CD4-positive, alpha-beta T cell (primary cell): ENCODE results near the gene RTN3. TPM values are rescaled to one million over a fixed set of nuclear protein-coding genes. Genes with fewer than 3 reads are reported as not detected.
"Not testable (repeated sequence)": the region's sequence is repeated elsewhere in the genome, so short reads cannot be mapped to it uniquely, and the experiment has no call there.

Experiments
- ATAC-seq: fragments of 200-7000 bp; cut with Tn5 transposase; one replicate; pipeline ENCODE4 v1.10.0; 2022; ENCODE audit warnings: mild to moderate bottlenecking; ENCODE audit not compliant: poor library complexity
- CTCF ChIA-PET: fragments of 350-600 bp; sonication (Branson Sonifier 250); formaldehyde crosslinking; loops from one replicate; lab custom pipeline; 2021; ENCODE audit warnings: antibody characterized with exemption, inconsistent platforms; lab: Charles Lee
- POLR2A ChIA-PET: fragments of 350-600 bp; sonication (Branson Sonifier 250); formaldehyde crosslinking; loops from one replicate; lab custom pipeline; 2021; ENCODE audit warnings: antibody characterized with exemption, inconsistent platforms; lab: Charles Lee
- DNase-seq, 14 experiments: peaks; one replicate each; pipeline ENCODE4 v3.0.0-alpha.2; 2013 to 2020; ENCODE audit warnings: mixed read lengths in 2 of 14
- H3K27ac ChIP-seq, 2 donors: one replicate each; pipeline versions ENCODE4 v1.5.1 to v1.7.0; 2013; ENCODE audit warnings: low read length in 2 of 2, low read depth in 1 of 2, mild to moderate bottlenecking in 1 of 2
- H3K27me3 ChIP-seq, 2 experiments: 1 replicate in 1 of 2; 2 replicates in 1 of 2; pipeline versions ENCODE4 v1.6.1 to v1.7.0; 2013; ENCODE audit warnings: low read length in 2 of 2, control low read depth in 1 of 2, mild to moderate bottlenecking in 1 of 2, moderate library complexity in 1 of 2; ENCODE audit not compliant: insufficient read depth in 2 of 2, control insufficient read depth in 1 of 2
- H3K36me3 ChIP-seq: one replicate; pipeline ENCODE4 v1.6.1; 2013; ENCODE audit warnings: low read length, control low read depth; ENCODE audit not compliant: insufficient read depth
- H3K4me1 ChIP-seq: one replicate; pipeline ENCODE4 v1.6.1; 2013; ENCODE audit warnings: low read length, control low read depth; ENCODE audit not compliant: insufficient read depth
- H3K4me3 ChIP-seq: one replicate; pipeline ENCODE4 v1.5.1; 2013; ENCODE audit warnings: mild to moderate bottlenecking, low read length, moderate library complexity
- H3K9me3 ChIP-seq, 2 experiments: 1 replicate in 1 of 2; 2 replicates in 1 of 2; pipeline versions ENCODE4 v1.6.1 to v1.7.0; 2013; ENCODE audit warnings: low read length in 2 of 2, mild to moderate bottlenecking in 2 of 2, control low read depth in 1 of 2, moderate library complexity in 1 of 2; ENCODE audit not compliant: control insufficient read depth in 1 of 2, insufficient read depth in 1 of 2
- H3K27ac Mint-ChIP-seq: one replicate; pipeline ENCODE4 v1.8.0; 2020; ENCODE audit warnings: mixed read lengths
- H3K27me3 Mint-ChIP-seq: one replicate; pipeline ENCODE4 v1.8.0; 2021; ENCODE audit warnings: mixed read lengths
- H3K36me3 Mint-ChIP-seq: one replicate; pipeline ENCODE4 v1.8.0; 2021; ENCODE audit warnings: low read depth, mixed read lengths
- H3K4me1 Mint-ChIP-seq: one replicate; pipeline ENCODE4 v1.8.0; 2021; ENCODE audit warnings: low read depth, mixed read lengths
- H3K4me3 Mint-ChIP-seq: one replicate; pipeline ENCODE4 v1.8.0; 2020; ENCODE audit warnings: mild to moderate bottlenecking, mixed read lengths
- H3K9me3 Mint-ChIP-seq: one replicate; pipeline ENCODE4 v1.8.0; 2020; ENCODE audit warnings: mixed read lengths
- CTCF ChIP-seq: fragments of 200-600 bp; IDR thresholded peaks from one replicate; pipeline ENCODE4 v1.8.0; 2022; ENCODE audit warnings: antibody characterized with exemption, mild to moderate bottlenecking
- intact Hi-C, 2 experiments: fragments of 100-400 bp; cut with DNase I in 1 of 2; cut with micrococcal nuclease in 1 of 2; formaldehyde crosslinking; loops; one replicate each; pipeline versions ENCODE4 v1.15.1 to v1.9.0; 2023 to 2025; cut with DNase I, micrococcal nuclease
- total RNA-seq, 174 experiments: library from RNA in 2 of 174; stranded (reverse) in 2 of 174; gene quantifications; one replicate each; pipeline ENCODE4 v1.2.3 and lab custom pipeline; 2021 to 2026

Gene RTN3
- total RNA-seq, 2 experiments from 2014 or later = 16.4 to 17.6 TPM

GRCh38 chr11:63682066-63683021 is 1.0 kb downstream of the RTN3 start:
- peak overlapping the region; percentile 62 to 92 for H3K27ac ChIP-seq
- peak; percentile 42 for ATAC-seq
- Mint-ChIP-seq H3K27ac (peak overlapping the region; percentile 59), H3K4me3 (peak overlapping the region; percentile 85), H3K36me3 (peaks cover 4% of the 10 kb centered on the region), H3K9me3 (no peaks in the 10 kb centered on the region), H3K4me1 (peaks cover 31% of the 10 kb centered on the region), H3K27me3 (no peaks in the 10 kb centered on the region)
- H3K9me3 ChIP-seq = no peaks in the 10 kb centered on the region
- intact Hi-C loops = loop anchor here (5.0 kb wide), 2 partner anchors 55 to 255 kb away; partner anchors contain the start of gene NAA40 (in 1 of the 2)
- H3K36me3 ChIP-seq = no peaks in the 10 kb centered on the region
- H3K4me1 ChIP-seq = peaks cover 18% of the 10 kb centered on the region
- H3K4me3 ChIP-seq = peak overlapping the region; percentile 94
- ChIA-PET POLR2A (interaction anchor here (0.6 to 2.6 kb wide), 10 partner anchors 11 to 801 kb away, joined by 3 to 44 read pairs (median 4); partner anchors contain the start of genes ATL3, PLAAT4, PLAAT5 and SLC3A2), CTCF (interaction anchor here (0.6 to 3.2 kb wide), 7 partner anchors 12 to 317 kb away, joined by 3 to 33 read pairs (median 3); partner anchors contain the start of gene ATL3)
- no peaks in the 10 kb centered on the region for H3K27me3 ChIP-seq
- peak; percentile 43 for TF ChIP-seq CTCF
- peak in 4 of 14 experiments; percentile 15 to 52 (median 29) for DNase-seq

- H3K9me3 ChIP-seq = no peaks in the 10 kb centered on the region
- Mint-ChIP-seq H3K4me1 (peaks cover 37% of the 10 kb centered on the region), H3K27me3 (no peaks in the 10 kb centered on the region), H3K27ac (peak overlapping the region; percentile 59), H3K9me3 (no peaks in the 10 kb centered on the region), H3K4me3 (peak overlapping the region; percentile 85), H3K36me3 (peaks cover 4% of the 10 kb centered on the region)
- DNase-seq = no peak
- no peak overlapping the region for H3K27ac ChIP-seq
- H3K4me1 ChIP-seq = peaks cover 18% of the 10 kb centered on the region
- ChIA-PET CTCF (interaction anchor here (2.2 to 3.2 kb wide), 2 partner anchors 13 to 56 kb away, joined by 5 to 33 read pairs; partner anchors contain the start of gene ATL3), POLR2A (interaction anchor here (1.3 to 2.6 kb wide), 3 partner anchors 12 to 55 kb away, joined by 5 to 44 read pairs (median 10); partner anchors contain the start of gene ATL3)
- H3K27me3 ChIP-seq = no peaks in the 10 kb centered on the region
- no peaks in the 10 kb centered on the region for H3K36me3 ChIP-seq
- no peak overlapping the region for H3K4me3 ChIP-seq
- TF ChIP-seq CTCF = no peak
- intact Hi-C loops = loop anchor here (5.0 kb wide), 2 partner anchors 54 to 254 kb away; partner anchors contain the start of gene NAA40 (in 1 of the 2)
- no peak for ATAC-seq
Measured at GRCh38 chr11:63683133-63683991, 2.1 kb downstream of the RTN3 start.

- H3K27ac Mint-ChIP-seq, H3K36me3 Mint-ChIP-seq, H3K27me3 Mint-ChIP-seq, POLR2A ChIA-PET, ATAC-seq, H3K27ac ChIP-seq, H3K27me3 ChIP-seq, H3K36me3 ChIP-seq, DNase-seq, H3K9me3 ChIP-seq, H3K4me3 Mint-ChIP-seq, H3K9me3 Mint-ChIP-seq, intact Hi-C loops, H3K4me3 ChIP-seq: not testable (repeated sequence)
- CTCF ChIA-PET = interaction anchor here (1.0 to 1.2 kb wide), 2 partner anchors 15 to 53 kb away, joined by 3 to 4 read pairs; no protein-coding TSS in a partner anchor
- H3K4me1 Mint-ChIP-seq = peaks cover 38% of the 10 kb centered on the region
- H3K4me1 ChIP-seq = peaks cover 18% of the 10 kb centered on the region
Measured at GRCh38 chr11:63685158-63685721, 3.9 kb downstream of the RTN3 start.
